ENCODE measurements around the gene BRAF. TPM values are rescaled to one million over a fixed set of nuclear protein-coding genes. Genes with fewer than 3 reads are reported as not detected.
"Not testable (repeated sequence)": the region's sequence is repeated elsewhere in the genome, so short reads cannot be mapped to it uniquely, and the experiment has no call there.

The BRAF gene
- total RNA-seq, 3 donors from 2014 or later, result 25.5 to 44.2 (median 29.2) TPM

- no peak overlapping the region for H3K4me3 ChIP-seq
- no peaks in the 10 kb centered on the region for H3K4me1 ChIP-seq (ENCODE audit: low read depth)
- no peak for TF ChIP-seq CTCF (IDR thresholded peaks at IDR 0.05)
- H3K36me3 ChIP-seq (ENCODE audit: low read depth), result no peaks in the 10 kb centered on the region
- ATAC-seq (no peak), DNase-seq (no peak)
- intact Hi-C loops (cut with DNase I, micrococcal nuclease), result no loop called here
- no peaks in the 10 kb centered on the region for H3K9me3 ChIP-seq
Measured at GRCh38 chr7:140928491-140929309, 4.0 kb upstream of the BRAF start.

GRCh38 chr7:140927945-140928344, 3.2 kb upstream of the BRAF start:
- H3K4me1 ChIP-seq (ENCODE audit: low read depth); ATAC-seq; H3K9me3 ChIP-seq; intact Hi-C loops (cut with DNase I, micrococcal nuclease); H3K4me3 ChIP-seq; DNase-seq; H3K36me3 ChIP-seq (ENCODE audit: low read depth): not testable (repeated sequence)

- no peak for DNase-seq
- no peak for ATAC-seq
- no peak for TF ChIP-seq CTCF (IDR thresholded peaks at IDR 0.05)
- Histone ChIP-seq H3K4me1 (ENCODE audit: low read depth) (peaks cover 2% of the 10 kb centered on the region), H3K9me3 (no peaks in the 10 kb centered on the region), H3K36me3 (ENCODE audit: low read depth) (no peaks in the 10 kb centered on the region), H3K4me3 (no peak overlapping the region)
- intact Hi-C loops (cut with DNase I, micrococcal nuclease), result no loop called here
Measured at GRCh38 chr7:140927351-140927750, 2.6 kb upstream of the BRAF start.

GRCh38 chr7:140926021-140926817, 1.5 kb upstream of the BRAF start:
- intact Hi-C loops (cut with DNase I, micrococcal nuclease), result no loop called here
- ATAC-seq, result no peak
- Histone ChIP-seq H3K4me1 (ENCODE audit: low read depth) (peaks cover 2% of the 10 kb centered on the region), H3K4me3 (no peak overlapping the region), H3K9me3 (no peaks in the 10 kb centered on the region), H3K36me3 (ENCODE audit: low read depth) (no peaks in the 10 kb centered on the region)
- TF ChIP-seq CTCF (IDR thresholded peaks at IDR 0.05), result no peak
- DNase-seq, result no peak

- peak overlapping the region; percentile 90 for H3K4me3 ChIP-seq
- H3K9me3 ChIP-seq, result no peaks in the 10 kb centered on the region
- peaks cover 2% of the 10 kb centered on the region for H3K4me1 ChIP-seq (ENCODE audit: low read depth)
- no peak for TF ChIP-seq CTCF (IDR thresholded peaks at IDR 0.05)
- ATAC-seq, result peak; percentile 88
- intact Hi-C loops (cut with DNase I, micrococcal nuclease), result no loop called here
- DNase-seq, result peak; percentile 76 to 86 (median 78)
- no peaks in the 10 kb centered on the region for H3K36me3 ChIP-seq (ENCODE audit: low read depth)
Measured at GRCh38 chr7:140924019-140924820, 509 bp downstream of the BRAF start.

Data from mucosa of descending colon (tissue), 3 donors.